Left lung (tissue), 10 donors: Measurements from ENCODE around the gene DCP2. TPM values are rescaled to one million over a fixed set of nuclear protein-coding genes. Genes with fewer than 3 reads are reported as not detected.

ENCODE experiments used
- ATAC-seq: fragments of 200-7000 bp; cut with Tn5 transposase; one replicate; pipeline ENCODE4 v1.9.1; 2020; ENCODE audit warnings: moderate library complexity
- DNase-seq, 4 donors: peaks; one replicate each; pipeline ENCODE4 v3.0.0-alpha.2; 2013 to 2020
- H3K27ac ChIP-seq, 2 donors: fragments of 200-600 bp; sonication (generic) in 1 of 2; one replicate each; pipeline versions ENCODE4 v1.5.0 to v1.8.0; 2020 to 2021
- H3K27me3 ChIP-seq, 2 donors: fragments of 200-600 bp; sonication (generic) in 1 of 2; one replicate each; pipeline versions ENCODE4 v1.5.0 to v1.8.0; 2020 to 2021
- H3K36me3 ChIP-seq, 2 donors: fragments of 200-600 bp; sonication (generic) in 1 of 2; one replicate each; pipeline versions ENCODE4 v1.5.0 to v1.8.0; 2020 to 2021
- H3K4me1 ChIP-seq, 2 donors: fragments of 200-600 bp; one replicate each; pipeline ENCODE4 v1.8.0; 2021
- H3K4me3 ChIP-seq, 2 donors: fragments of 200-600 bp; sonication (generic) in 1 of 2; one replicate each; pipeline versions ENCODE4 v1.5.0 to v1.8.0; 2020 to 2021; ENCODE audit warnings: mild to moderate bottlenecking in 1 of 2
- H3K9me3 ChIP-seq, 2 donors: fragments of 200-600 bp; sonication (generic) in 1 of 2; one replicate each; pipeline versions ENCODE4 v1.5.0 to v1.8.0; 2020 to 2021
- CTCF ChIP-seq, 2 donors: fragments of 200-600 bp; sonication (generic) in 1 of 2; IDR thresholded peaks; one replicate each; pipeline versions ENCODE4 v1.5.0 to v1.8.0; 2021; ENCODE audit warnings: antibody characterized with exemption in 2 of 2
- intact Hi-C, 2 donors: fragments of 100-400 bp; cut with DNase I; formaldehyde crosslinking; loops; one replicate each; pipeline versions ENCODE4 v1.11.2 to v1.14.2; 2022
- polyA plus RNA-seq, 6 donors: library from polyadenylated mRNA; unstranded; fragments of 120-200 nt; gene quantifications; one replicate each; pipeline ENCODE4 v1.2.1, GENCODE V29; 2013; ENCODE audit not compliant: insufficient read length in 6 of 6
- total RNA-seq, 2 donors: library from RNA; stranded (reverse); fragmentation: NEBNext Ultra II Directional; extraction: Animal tissue kit (Norgen Biotek cat#: 25700); gene quantifications; one replicate each; pipeline ENCODE4 v1.2.1, GENCODE V29; 2021
- donor health status: DM: no; HTN: yes; CAD: no.
- donor health status: DM: no; HTN: no; CAD: no.

DCP2 gene
- total and polyA plus RNA-seq, 8 donors = 30.1 to 72.4 (median 38.0) TPM

- H3K27ac ChIP-seq = no peak overlapping the region
- ATAC-seq (no peak), DNase-seq (no peak)
- peaks cover 0 to 16% of the 10 kb centered on the region in 2 donors for H3K36me3 ChIP-seq
- intact Hi-C loops = no loop called here
- H3K27me3 ChIP-seq = no peaks in the 10 kb centered on the region
- H3K4me1 ChIP-seq = peaks cover 6 to 39% of the 10 kb centered on the region in 2 donors
- no peak overlapping the region for H3K4me3 ChIP-seq
- no peak for TF ChIP-seq CTCF (IDR thresholded peaks at IDR 0.05)
- H3K9me3 ChIP-seq = no peaks in the 10 kb centered on the region
These were observed 6.8 kb downstream of the DCP2 start for GRCh38 chr5:112983363-112983762.

GRCh38 chr5:112986224-112986623 lies 9.6 kb downstream of the DCP2 start:
- intact Hi-C loops = no loop called here
- peaks cover 0 to 16% of the 10 kb centered on the region in 2 donors for H3K36me3 ChIP-seq
- no peaks in the 10 kb centered on the region for H3K9me3 ChIP-seq
- ATAC-seq (peak; percentile 50), DNase-seq (no peak)
- H3K27ac ChIP-seq = no peak overlapping the region
- no peak overlapping the region for H3K4me3 ChIP-seq
- no peak for TF ChIP-seq CTCF (IDR thresholded peaks at IDR 0.05)
- H3K4me1 ChIP-seq = peaks cover 0 to 10% of the 10 kb centered on the region in 2 donors
- no peaks in the 10 kb centered on the region for H3K27me3 ChIP-seq

- Histone ChIP-seq H3K27me3 (no peaks in the 10 kb centered on the region), H3K4me1 (peaks cover 0 to 8% of the 10 kb centered on the region in 2 donors), H3K9me3 (no peaks in the 10 kb centered on the region), H3K4me3 (no peak overlapping the region), H3K27ac (no peak overlapping the region), H3K36me3 (peaks cover 0 to 48% of the 10 kb centered on the region in 2 donors)
- TF ChIP-seq CTCF (IDR thresholded peaks at IDR 0.05) = peak; percentile 80 to 90
- intact Hi-C loops = loop anchor here in 1 of 2 donors (5.0 to 10.0 kb wide), 2 partner anchors 339 to 516 kb away; partner anchors contain the start of gene YTHDC2
- peak in 3 of 4 donors; percentile 46 to 77 (median 65) for DNase-seq
- peak; percentile 94 for ATAC-seq
These were observed 19.4 kb downstream of the DCP2 start for GRCh38 chr5:112995764-112996618.

GRCh38 chr5:112996830-112997374 lies 20.3 kb downstream of the DCP2 start:
- TF ChIP-seq CTCF (IDR thresholded peaks at IDR 0.05) = no peak
- Histone ChIP-seq H3K27me3 (no peaks in the 10 kb centered on the region), H3K4me3 (no peak overlapping the region), H3K27ac (no peak overlapping the region), H3K36me3 (peaks cover 0 to 57% of the 10 kb centered on the region in 2 donors), H3K4me1 (peaks cover 0 to 8% of the 10 kb centered on the region in 2 donors), H3K9me3 (no peaks in the 10 kb centered on the region)
- ATAC-seq (no peak), DNase-seq (no peak)
- intact Hi-C loops = loop anchor here in 1 of 2 donors (5.0 to 10.0 kb wide), 2 partner anchors 338 to 515 kb away; partner anchors contain the start of gene YTHDC2

- ATAC-seq = no peak
- Histone ChIP-seq H3K9me3 (no peaks in the 10 kb centered on the region), H3K4me3 (no peak overlapping the region), H3K4me1 (peaks cover 0 to 8% of the 10 kb centered on the region in 2 donors), H3K27ac (no peak overlapping the region), H3K36me3 (peaks cover 0 to 64% of the 10 kb centered on the region in 2 donors), H3K27me3 (no peaks in the 10 kb centered on the region)
- TF ChIP-seq CTCF (IDR thresholded peaks at IDR 0.05) = no peak
- no peak for DNase-seq
- intact Hi-C loops = loop anchor here in 1 of 2 donors (5.0 to 10.0 kb wide), 2 partner anchors 337 to 514 kb away; partner anchors contain the start of gene YTHDC2
These were observed 21.7 kb downstream of the DCP2 start for GRCh38 chr5:112998296-112998695.
